Activated CD4-positive, alpha-beta memory T cell treated with anti-CD3 and anti-CD28 coated beads, Interleukin-2, amount 10 ng/mL, durations not matched to agents 7 days and 5 days (primary cell): ENCODE measurements around the gene NXPH2. TPM values are rescaled to one million over a fixed set of nuclear protein-coding genes. Genes with fewer than 3 reads are reported as not detected.

Source experiments
- CTCF ChIA-PET: fragments of 350-600 bp; sonication (Branson Sonifier 250); formaldehyde crosslinking; loops from one replicate; lab custom pipeline; 2021; ENCODE audit warnings: antibody characterized with exemption, inconsistent platforms; lab: Charles Lee
- POLR2A ChIA-PET: fragments of 350-600 bp; sonication (Branson Sonifier 250); formaldehyde crosslinking; loops from one replicate; lab custom pipeline; 2021; ENCODE audit warnings: antibody characterized with exemption; lab: Charles Lee
- DNase-seq: peaks from one replicate; pipeline ENCODE4 v3.0.0-alpha.2; 2020
- H3K27ac Mint-ChIP-seq: one replicate; pipeline ENCODE4 v1.8.0; 2021; ENCODE audit warnings: mild to moderate bottlenecking, mixed read lengths
- H3K27me3 Mint-ChIP-seq: one replicate; pipeline ENCODE4 v1.8.0; 2021; ENCODE audit warnings: mixed read lengths
- H3K36me3 Mint-ChIP-seq: one replicate; pipeline ENCODE4 v1.8.0; 2021; ENCODE audit warnings: low read depth, mixed read lengths
- H3K4me1 Mint-ChIP-seq: one replicate; pipeline ENCODE4 v1.8.0; 2021; ENCODE audit warnings: mixed read lengths
- H3K4me3 Mint-ChIP-seq: one replicate; pipeline ENCODE4 v1.8.0; 2021; ENCODE audit warnings: mild to moderate bottlenecking, mixed read lengths
- H3K9me3 Mint-ChIP-seq: one replicate; pipeline ENCODE4 v1.8.0; 2021; ENCODE audit warnings: mixed read lengths
- total RNA-seq, 2 experiments: library from RNA; stranded (reverse); gene quantifications; one replicate each; pipeline ENCODE4 v1.2.3, GENCODE V29; 2021

Gene NXPH2
- total RNA-seq, 2 experiments from 2014 or later, result not detected

- no peak overlapping the region for H3K27ac Mint-ChIP-seq
- ChIA-PET POLR2A (no interaction called here), CTCF (no interaction called here)
- H3K9me3 Mint-ChIP-seq, result no peaks in the 10 kb centered on the region
- no peaks in the 10 kb centered on the region for H3K4me1 Mint-ChIP-seq
- H3K36me3 Mint-ChIP-seq, result no peaks in the 10 kb centered on the region
- peaks cover 40% of the 10 kb centered on the region for H3K27me3 Mint-ChIP-seq
- no peak overlapping the region for H3K4me3 Mint-ChIP-seq
- no peak for DNase-seq
These were observed 273 bp upstream of the NXPH2 start for GRCh38 chr2:138780446-138780880.

- Mint-ChIP-seq H3K4me1 (no peaks in the 10 kb centered on the region), H3K36me3 (no peaks in the 10 kb centered on the region), H3K27me3 (peaks cover 40% of the 10 kb centered on the region), H3K4me3 (no peak overlapping the region), H3K9me3 (no peaks in the 10 kb centered on the region), H3K27ac (no peak overlapping the region)
- POLR2A ChIA-PET, result no interaction called here
- CTCF ChIA-PET, result no interaction called here
- DNase-seq, result no peak
These were observed 797 bp downstream of the NXPH2 start for GRCh38 chr2:138779406-138779780.

GRCh38 chr2:138777996-138778395, 2.2 kb downstream of the NXPH2 start:
- POLR2A ChIA-PET, result no interaction called here
- H3K36me3 Mint-ChIP-seq, result no peaks in the 10 kb centered on the region
- CTCF ChIA-PET, result interaction anchor here (0.5 kb wide), 1 partner anchor 575 kb away, joined by 4 read pairs; no protein-coding TSS in a partner anchor
- DNase-seq, result no peak
- no peak overlapping the region for H3K4me3 Mint-ChIP-seq
- H3K9me3 Mint-ChIP-seq, result no peaks in the 10 kb centered on the region
- H3K27me3 Mint-ChIP-seq, result peaks cover 35% of the 10 kb centered on the region
- no peak overlapping the region for H3K27ac Mint-ChIP-seq
- H3K4me1 Mint-ChIP-seq, result no peaks in the 10 kb centered on the region

GRCh38 chr2:138775736-138776135, 4.5 kb downstream of the NXPH2 start:
- CTCF ChIA-PET, result interaction anchor here (0.6 kb wide), 1 partner anchor 865 kb away, joined by 3 read pairs; no protein-coding TSS in a partner anchor
- POLR2A ChIA-PET, result no interaction called here
- H3K27me3 Mint-ChIP-seq, result peaks cover 20% of the 10 kb centered on the region
- no peaks in the 10 kb centered on the region for H3K4me1 Mint-ChIP-seq
- H3K9me3 Mint-ChIP-seq, result no peaks in the 10 kb centered on the region
- no peaks in the 10 kb centered on the region for H3K36me3 Mint-ChIP-seq
- H3K4me3 Mint-ChIP-seq, result no peak overlapping the region
- H3K27ac Mint-ChIP-seq, result no peak overlapping the region
- no peak for DNase-seq

- Mint-ChIP-seq H3K9me3 (no peaks in the 10 kb centered on the region), H3K27ac (no peak overlapping the region), H3K4me1 (no peaks in the 10 kb centered on the region), H3K27me3 (peaks cover 6% of the 10 kb centered on the region), H3K4me3 (no peak overlapping the region), H3K36me3 (no peaks in the 10 kb centered on the region)
- CTCF ChIA-PET, result no interaction called here
- DNase-seq, result no peak
- POLR2A ChIA-PET, result no interaction called here
These were observed 8.7 kb downstream of the NXPH2 start for GRCh38 chr2:138771534-138771933.

- Mint-ChIP-seq H3K4me1 (no peaks in the 10 kb centered on the region), H3K4me3 (no peak overlapping the region), H3K9me3 (no peaks in the 10 kb centered on the region), H3K27me3 (peaks cover 6% of the 10 kb centered on the region), H3K36me3 (no peaks in the 10 kb centered on the region), H3K27ac (no peak overlapping the region)
- DNase-seq, result no peak
- CTCF ChIA-PET, result no interaction called here
- POLR2A ChIA-PET, result no interaction called here
These were observed 13.1 kb downstream of the NXPH2 start for GRCh38 chr2:138767101-138767500.

GRCh38 chr2:138766464-138766863, 13.7 kb downstream of the NXPH2 start:
- no peak overlapping the region for H3K4me3 Mint-ChIP-seq
- ChIA-PET POLR2A (no interaction called here), CTCF (no interaction called here)
- H3K4me1 Mint-ChIP-seq, result no peaks in the 10 kb centered on the region
- peaks cover 6% of the 10 kb centered on the region for H3K27me3 Mint-ChIP-seq
- H3K27ac Mint-ChIP-seq, result no peak overlapping the region
- H3K9me3 Mint-ChIP-seq, result no peaks in the 10 kb centered on the region
- DNase-seq, result no peak
- no peaks in the 10 kb centered on the region for H3K36me3 Mint-ChIP-seq

GRCh38 chr2:138763971-138764370, 16.2 kb downstream of the NXPH2 start:
- Mint-ChIP-seq H3K27me3 (peaks cover 2% of the 10 kb centered on the region), H3K4me3 (no peak overlapping the region), H3K36me3 (no peaks in the 10 kb centered on the region), H3K4me1 (no peaks in the 10 kb centered on the region), H3K27ac (no peak overlapping the region), H3K9me3 (no peaks in the 10 kb centered on the region)
- no peak for DNase-seq
- CTCF ChIA-PET, result no interaction called here
- POLR2A ChIA-PET, result no interaction called here

- Mint-ChIP-seq H3K36me3 (no peaks in the 10 kb centered on the region), H3K4me3 (no peak overlapping the region), H3K27me3 (no peaks in the 10 kb centered on the region), H3K27ac (no peak overlapping the region), H3K4me1 (no peaks in the 10 kb centered on the region), H3K9me3 (no peaks in the 10 kb centered on the region)
- DNase-seq, result no peak
- ChIA-PET POLR2A (no interaction called here), CTCF (no interaction called here)
These were observed 17.7 kb downstream of the NXPH2 start for GRCh38 chr2:138762533-138762932.

- Mint-ChIP-seq H3K36me3 (no peaks in the 10 kb centered on the region), H3K4me3 (no peak overlapping the region), H3K27me3 (no peaks in the 10 kb centered on the region), H3K27ac (no peak overlapping the region), H3K9me3 (no peaks in the 10 kb centered on the region), H3K4me1 (no peaks in the 10 kb centered on the region)
- DNase-seq, result no peak
- POLR2A ChIA-PET, result no interaction called here
- CTCF ChIA-PET, result no interaction called here
These were observed 19.5 kb downstream of the NXPH2 start for GRCh38 chr2:138760676-138761075.

GRCh38 chr2:138757384-138757783, 22.8 kb downstream of the NXPH2 start:
- H3K9me3 Mint-ChIP-seq, result no peaks in the 10 kb centered on the region
- ChIA-PET CTCF (no interaction called here), POLR2A (no interaction called here)
- H3K4me3 Mint-ChIP-seq, result no peak overlapping the region
- no peaks in the 10 kb centered on the region for H3K27me3 Mint-ChIP-seq
- H3K4me1 Mint-ChIP-seq, result no peaks in the 10 kb centered on the region
- no peaks in the 10 kb centered on the region for H3K36me3 Mint-ChIP-seq
- no peak overlapping the region for H3K27ac Mint-ChIP-seq
- DNase-seq, result no peak

- Mint-ChIP-seq H3K4me3 (no peak overlapping the region), H3K27ac (no peak overlapping the region), H3K9me3 (no peaks in the 10 kb centered on the region), H3K36me3 (no peaks in the 10 kb centered on the region), H3K4me1 (no peaks in the 10 kb centered on the region), H3K27me3 (no peaks in the 10 kb centered on the region)
- no peak for DNase-seq
- ChIA-PET CTCF (no interaction called here), POLR2A (no interaction called here)
These were observed 27.8 kb downstream of the NXPH2 start for GRCh38 chr2:138752197-138752956.

GRCh38 chr2:138744713-138745112, 35.5 kb downstream of the NXPH2 start:
- ChIA-PET POLR2A (no interaction called here), CTCF (interaction anchor here (0.6 kb wide), 1 partner anchor 28 kb away, joined by 4 read pairs; no protein-coding TSS in a partner anchor)
- DNase-seq, result no peak
- no peaks in the 10 kb centered on the region for H3K36me3 Mint-ChIP-seq
- H3K27me3 Mint-ChIP-seq, result no peaks in the 10 kb centered on the region
- H3K9me3 Mint-ChIP-seq, result no peaks in the 10 kb centered on the region
- no peaks in the 10 kb centered on the region for H3K4me1 Mint-ChIP-seq
- H3K27ac Mint-ChIP-seq, result no peak overlapping the region
- no peak overlapping the region for H3K4me3 Mint-ChIP-seq

- no peak for DNase-seq
- no peaks in the 10 kb centered on the region for H3K4me1 Mint-ChIP-seq
- CTCF ChIA-PET, result no interaction called here
- H3K27me3 Mint-ChIP-seq, result no peaks in the 10 kb centered on the region
- no peak overlapping the region for H3K27ac Mint-ChIP-seq
- POLR2A ChIA-PET, result no interaction called here
- H3K36me3 Mint-ChIP-seq, result no peaks in the 10 kb centered on the region
- H3K9me3 Mint-ChIP-seq, result no peaks in the 10 kb centered on the region
- no peak overlapping the region for H3K4me3 Mint-ChIP-seq
These were observed 37.6 kb downstream of the NXPH2 start for GRCh38 chr2:138742441-138743057.
